ENCODE measurements around the gene FMO1. TPM values are rescaled to one million over a fixed set of nuclear protein-coding genes. Genes with fewer than 3 reads are reported as not detected.

Gene FMO1
- total RNA-seq, 1 donor from 2014 or later, result 0.49 TPM

- no peaks in the 10 kb centered on the region for H3K4me1 ChIP-seq
- DNase-seq, result no peak
- intact Hi-C loops (cut with micrococcal nuclease), result no loop called here
- no peak overlapping the region for H3K4me3 ChIP-seq
- H3K36me3 ChIP-seq, result no peaks in the 10 kb centered on the region
- peaks cover 9% of the 10 kb centered on the region for H3K27me3 ChIP-seq (ENCODE audit: low read depth)
- TF ChIP-seq CTCF (IDR thresholded peaks at IDR 0.05; ENCODE audit: borderline replicate concordance), result no peak
- no peak overlapping the region for H3K27ac ChIP-seq (replicated peaks)
- peaks cover 53% of the 10 kb centered on the region for H3K9me3 ChIP-seq (replicated peaks)
Measured at GRCh38 chr1:171298696-171299095, 50.4 kb downstream of the FMO1 start.

GRCh38 chr1:171299342-171299741, 51.0 kb downstream of the FMO1 start:
- intact Hi-C loops (cut with micrococcal nuclease), result no loop called here
- TF ChIP-seq CTCF (IDR thresholded peaks at IDR 0.05; ENCODE audit: borderline replicate concordance), result no peak
- H3K27me3 ChIP-seq (ENCODE audit: low read depth), result peaks cover 9% of the 10 kb centered on the region
- no peak overlapping the region for H3K4me3 ChIP-seq
- peaks cover 60% of the 10 kb centered on the region for H3K9me3 ChIP-seq (replicated peaks)
- no peaks in the 10 kb centered on the region for H3K36me3 ChIP-seq
- DNase-seq, result no peak
- no peak overlapping the region for H3K27ac ChIP-seq (replicated peaks)
- H3K4me1 ChIP-seq, result no peaks in the 10 kb centered on the region

GRCh38 chr1:171300401-171300800, 52.1 kb downstream of the FMO1 start:
- DNase-seq, result no peak
- intact Hi-C loops (cut with micrococcal nuclease), result no loop called here
- Histone ChIP-seq H3K9me3 (replicated peaks) (peaks cover 70% of the 10 kb centered on the region), H3K27ac (replicated peaks) (no peak overlapping the region), H3K4me3 (no peak overlapping the region), H3K36me3 (no peaks in the 10 kb centered on the region), H3K4me1 (no peaks in the 10 kb centered on the region), H3K27me3 (ENCODE audit: low read depth) (peaks cover 9% of the 10 kb centered on the region)
- TF ChIP-seq CTCF (IDR thresholded peaks at IDR 0.05; ENCODE audit: borderline replicate concordance), result no peak

- intact Hi-C loops (cut with micrococcal nuclease), result loop anchor here (5.0 kb wide), 1 partner anchor 63 kb away; the partner anchor contains the start of gene FMO1
- no peak overlapping the region for H3K4me3 ChIP-seq
- no peak for TF ChIP-seq CTCF (IDR thresholded peaks at IDR 0.05; ENCODE audit: borderline replicate concordance)
Measured at GRCh38 chr1:171310661-171311087, 62.4 kb downstream of the FMO1 start.

GRCh38 chr1:171311771-171312558, 63.7 kb downstream of the FMO1 start:
- Histone ChIP-seq H3K4me1 (peaks cover 16% of the 10 kb centered on the region), H3K4me3 (no peak overlapping the region), H3K36me3 (peaks cover 5% of the 10 kb centered on the region), H3K9me3 (replicated peaks) (no peaks in the 10 kb centered on the region), H3K27me3 (ENCODE audit: low read depth) (no peaks in the 10 kb centered on the region), H3K27ac (replicated peaks) (no peak overlapping the region)
- no peak for DNase-seq
- intact Hi-C loops (cut with micrococcal nuclease), result loop anchor here (5.0 kb wide), 1 partner anchor 65 kb away; the partner anchor contains the start of gene FMO1
- no peak for TF ChIP-seq CTCF (IDR thresholded peaks at IDR 0.05; ENCODE audit: borderline replicate concordance)

More at GRCh38 chr1:171310661-171311087, 62.4 kb downstream of the FMO1 start:
- no peak for DNase-seq
- no peak overlapping the region for H3K27ac ChIP-seq (replicated peaks)
- no peaks in the 10 kb centered on the region for H3K36me3 ChIP-seq
- no peaks in the 10 kb centered on the region for H3K27me3 ChIP-seq (ENCODE audit: low read depth)
- peaks cover 16% of the 10 kb centered on the region for H3K4me1 ChIP-seq
- peaks cover 11% of the 10 kb centered on the region for H3K9me3 ChIP-seq (replicated peaks)
